GM06990 (cell line): Measurements from ENCODE around the gene LYZL1.
"Not testable (repeated sequence)": the region's sequence is repeated elsewhere in the genome, so short reads cannot be mapped to it uniquely, and the experiment has no call there.

Source experiments
- DNase-seq: peaks from one replicate; pipeline ENCODE4 v3.0.0-alpha.2; 2011; ENCODE audit not compliant: insufficient read length; ENCODE audit errors: extremely low read depth
- H3K27me3 ChIP-seq: replicated peaks from 2 replicates; pipeline ENCODE4 v1.6.0; 2011; ENCODE audit warnings: low read length; ENCODE audit not compliant: control insufficient read depth, insufficient read depth
- H3K36me3 ChIP-seq: 2 replicates; pipeline ENCODE4 v1.5.1; 2011; ENCODE audit warnings: low read length; ENCODE audit not compliant: control insufficient read depth, insufficient read depth
- H3K4me3 ChIP-seq: replicated peaks from 2 replicates; pipeline ENCODE4 v1.5.1; 2011; ENCODE audit warnings: low read depth, mild to moderate bottlenecking, control low read depth, low read length
- TF ChIP-seq, protein P1 (sequence below): IDR thresholded peaks from 2 replicates; pipeline ENCODE4 v1.5.1; 2011; ENCODE audit warnings: low read length, control low read depth, mild to moderate bottlenecking, inconsistent platforms; ENCODE audit not compliant: insufficient read depth, poor library complexity, severe bottlenecking

LYZL1 gene

DNA sequence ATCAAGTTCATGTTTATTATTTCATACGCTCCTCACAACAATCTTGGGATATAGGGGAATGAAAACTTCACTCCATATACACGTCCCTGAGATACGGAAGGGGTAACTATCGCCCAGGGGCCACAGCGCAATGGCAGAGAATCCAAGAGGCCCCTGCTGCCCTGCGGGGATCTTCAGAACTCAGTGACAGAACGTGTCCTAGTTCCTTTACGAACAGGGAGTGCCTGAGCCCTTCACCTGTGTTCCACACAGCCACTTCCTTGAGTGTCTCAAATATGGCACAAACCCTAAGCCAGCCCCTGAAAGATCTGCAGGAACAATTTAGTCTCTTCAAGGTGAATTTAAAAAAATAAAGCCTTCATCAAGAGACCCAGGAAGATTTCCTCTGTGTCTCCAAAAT lies 25.9 kb downstream of the LYZL1 start:
- no peak overlapping the region for H3K4me3 ChIP-seq
- H3K27me3 ChIP-seq: no peaks in the 10 kb centered on the region
- DNase-seq: no peak
- TF ChIP-seq, protein P1, sequence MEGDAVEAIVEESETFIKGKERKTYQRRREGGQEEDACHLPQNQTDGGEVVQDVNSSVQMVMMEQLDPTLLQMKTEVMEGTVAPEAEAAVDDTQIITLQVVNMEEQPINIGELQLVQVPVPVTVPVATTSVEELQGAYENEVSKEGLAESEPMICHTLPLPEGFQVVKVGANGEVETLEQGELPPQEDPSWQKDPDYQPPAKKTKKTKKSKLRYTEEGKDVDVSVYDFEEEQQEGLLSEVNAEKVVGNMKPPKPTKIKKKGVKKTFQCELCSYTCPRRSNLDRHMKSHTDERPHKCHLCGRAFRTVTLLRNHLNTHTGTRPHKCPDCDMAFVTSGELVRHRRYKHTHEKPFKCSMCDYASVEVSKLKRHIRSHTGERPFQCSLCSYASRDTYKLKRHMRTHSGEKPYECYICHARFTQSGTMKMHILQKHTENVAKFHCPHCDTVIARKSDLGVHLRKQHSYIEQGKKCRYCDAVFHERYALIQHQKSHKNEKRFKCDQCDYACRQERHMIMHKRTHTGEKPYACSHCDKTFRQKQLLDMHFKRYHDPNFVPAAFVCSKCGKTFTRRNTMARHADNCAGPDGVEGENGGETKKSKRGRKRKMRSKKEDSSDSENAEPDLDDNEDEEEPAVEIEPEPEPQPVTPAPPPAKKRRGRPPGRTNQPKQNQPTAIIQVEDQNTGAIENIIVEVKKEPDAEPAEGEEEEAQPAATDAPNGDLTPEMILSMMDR: no peak
- no peaks in the 10 kb centered on the region for H3K36me3 ChIP-seq

DNA sequence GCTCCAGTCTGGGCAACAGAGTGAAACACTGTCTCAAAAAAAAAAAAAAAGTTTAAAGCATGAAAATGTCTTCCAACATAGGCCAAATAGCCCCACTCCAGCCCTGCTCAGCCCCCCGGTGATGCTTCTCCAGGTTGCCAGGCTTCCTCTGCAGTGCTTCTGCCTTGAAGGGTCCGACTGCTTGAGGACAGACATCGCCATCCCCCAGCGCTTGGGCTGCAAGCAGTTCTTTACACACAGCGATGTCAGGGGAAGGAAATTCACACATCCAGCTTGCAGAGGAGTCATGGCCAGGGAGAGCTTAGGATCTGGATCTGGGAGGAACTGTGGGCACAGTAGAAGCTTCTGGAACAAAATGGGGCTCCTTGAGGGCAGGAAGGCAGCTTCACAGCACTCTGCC lies 26.9 kb downstream of the LYZL1 start:
- no peak for DNase-seq
- TF ChIP-seq, protein P1: no peak
- H3K27me3 ChIP-seq: no peaks in the 10 kb centered on the region
- H3K4me3 ChIP-seq: no peak overlapping the region
- H3K36me3 ChIP-seq: no peaks in the 10 kb centered on the region

GRCh38 chr10:29316308-29317026 lies 27.6 kb downstream of the LYZL1 start:
- no peaks in the 10 kb centered on the region for H3K27me3 ChIP-seq
- DNase-seq: no peak
- H3K36me3 ChIP-seq: no peaks in the 10 kb centered on the region
- TF ChIP-seq, protein P1: no peak
- no peak overlapping the region for H3K4me3 ChIP-seq

DNA sequence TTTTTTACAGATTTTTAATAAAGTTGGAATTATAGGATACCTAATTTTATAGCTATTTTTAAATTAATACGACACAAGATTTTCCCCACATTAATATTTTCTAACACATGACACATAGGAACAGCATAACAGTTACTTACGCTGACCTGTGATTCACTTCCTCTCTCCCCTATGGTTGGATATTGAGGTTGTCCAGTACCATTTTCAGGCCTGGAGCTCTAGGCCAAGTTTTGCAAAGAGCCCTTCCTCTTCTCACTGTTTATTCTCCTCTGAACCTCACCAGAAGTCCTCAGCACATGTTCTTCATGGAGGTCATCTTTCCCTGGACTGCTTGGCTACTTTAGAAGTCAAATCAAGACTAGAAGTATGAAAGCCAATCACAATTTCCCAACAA lies 28.2 kb downstream of the LYZL1 start:
- TF ChIP-seq, protein P1: no peak
- DNase-seq: no peak
- Histone ChIP-seq H3K36me3 (no peaks in the 10 kb centered on the region), H3K4me3 (no peak overlapping the region), H3K27me3 (no peaks in the 10 kb centered on the region)

GRCh38 chr10:29317423-29318021 lies 28.7 kb downstream of the LYZL1 start:
- DNase-seq: no peak

DNA sequence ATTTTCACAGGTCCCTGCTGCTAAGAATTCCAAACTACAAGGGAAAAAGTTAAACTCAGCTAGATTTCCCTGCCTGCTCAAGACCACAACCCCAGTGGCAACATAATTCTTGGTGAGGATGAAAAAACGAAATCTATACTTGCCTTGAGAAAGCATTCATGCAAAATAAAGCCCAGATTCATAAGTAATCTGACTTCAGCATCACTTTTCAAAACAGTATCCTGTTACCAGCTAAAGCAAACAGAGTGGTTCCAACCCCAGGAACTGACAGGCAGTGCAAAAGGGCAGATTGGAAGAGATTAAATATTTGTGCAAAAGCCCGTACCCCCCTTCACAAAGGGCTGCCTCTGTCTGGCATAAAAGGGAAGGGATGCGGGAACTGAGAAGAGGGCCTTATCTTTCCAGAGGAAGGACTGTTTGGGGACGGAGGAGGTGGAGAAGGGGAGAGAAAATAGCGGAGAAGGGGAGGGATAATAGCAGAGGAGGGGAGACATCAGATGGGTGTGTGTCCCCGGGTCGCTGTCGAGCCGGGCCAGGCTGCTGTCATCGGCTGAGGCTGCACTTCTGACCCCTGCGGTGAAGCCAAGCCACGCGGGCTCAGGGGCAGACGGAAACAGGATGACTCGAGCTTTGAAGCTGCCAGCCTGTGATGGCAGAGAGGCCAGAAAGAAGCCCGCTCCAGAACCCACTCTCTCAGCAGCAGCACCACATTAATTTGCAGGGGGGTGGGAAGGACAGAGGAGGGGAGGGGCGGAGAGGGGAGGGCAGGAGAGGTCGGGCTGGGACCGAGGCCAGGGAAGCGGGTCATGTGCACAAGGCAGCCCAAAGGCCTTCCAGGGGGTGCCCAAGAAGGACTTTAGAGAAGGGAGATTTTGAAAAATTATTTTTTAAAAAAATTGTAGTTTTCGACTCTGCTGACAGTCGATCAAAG lies 29.5 kb downstream of the LYZL1 start:
- H3K4me3 ChIP-seq, H3K27me3 ChIP-seq, H3K36me3 ChIP-seq, DNase-seq: not testable (repeated sequence)

More at GRCh38 chr10:29317423-29318021, 28.7 kb downstream of the LYZL1 start:
- Histone ChIP-seq H3K36me3 (no peaks in the 10 kb centered on the region), H3K4me3 (no peak overlapping the region), H3K27me3 (no peaks in the 10 kb centered on the region)
- TF ChIP-seq, protein P1: no peak
